GM18499 (cell line): Measurements from ENCODE around the gene CEMIP2.
"Not testable (repeated sequence)": the region's sequence is repeated elsewhere in the genome, so short reads cannot be mapped to it uniquely, and the experiment has no call there.

Experiments used
- ATAC-seq: cut with Tn5 transposase; IDR thresholded peaks from one replicate; pipeline ENCODE4 v1.9.1; 2021; ENCODE audit warnings: moderate number of reproducible peaks; ENCODE audit not compliant: insufficient read depth, unreplicated experiment

CEMIP2 gene

DNA sequence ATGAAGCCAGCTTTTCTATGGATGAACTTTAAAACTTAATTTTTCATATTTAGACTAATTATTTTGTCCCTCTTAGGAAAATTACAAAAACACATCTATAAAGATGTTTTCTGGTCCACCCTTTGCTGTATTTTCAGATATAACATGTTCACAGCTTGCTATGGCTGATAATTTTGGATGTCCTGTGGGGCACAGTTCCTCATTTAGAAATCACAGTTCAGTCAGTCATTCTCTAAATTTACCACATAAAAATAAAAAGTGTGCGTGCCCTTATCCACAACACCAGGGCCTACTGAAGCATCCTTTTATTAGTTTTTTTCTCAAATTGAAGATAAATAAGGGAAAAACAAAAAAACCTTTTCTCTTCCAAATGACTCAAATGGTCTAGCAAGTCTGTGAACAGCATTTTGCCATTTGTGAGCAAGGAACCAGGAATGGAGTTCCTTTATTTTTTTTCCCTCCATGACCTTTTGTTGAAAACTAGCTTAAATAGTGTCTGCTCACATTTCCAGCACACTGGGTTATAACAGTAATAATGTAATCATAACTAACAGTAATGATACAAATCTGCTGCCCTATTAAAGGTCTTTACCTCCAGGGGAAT is 87.1 kb downstream of the CEMIP2 start:
- no peak for ATAC-seq

- no peak for ATAC-seq
These were observed 87.9 kb downstream of the CEMIP2 start for GRCh38 chr9:71680189-71680980.

GRCh38 chr9:71678999-71679398 is 89.3 kb downstream of the CEMIP2 start:
- no peak for ATAC-seq

- ATAC-seq: no peak
These were observed 91.1 kb downstream of the CEMIP2 start for GRCh38 chr9:71677209-71677608.

GRCh38 chr9:71676460-71676859 is 91.9 kb downstream of the CEMIP2 start:
- no peak for ATAC-seq

- no peak for ATAC-seq
These were observed 92.5 kb downstream of the CEMIP2 start for GRCh38 chr9:71675857-71676165.

GRCh38 chr9:71675105-71675856 is 93.0 kb downstream of the CEMIP2 start:
- no peak for ATAC-seq

DNA sequence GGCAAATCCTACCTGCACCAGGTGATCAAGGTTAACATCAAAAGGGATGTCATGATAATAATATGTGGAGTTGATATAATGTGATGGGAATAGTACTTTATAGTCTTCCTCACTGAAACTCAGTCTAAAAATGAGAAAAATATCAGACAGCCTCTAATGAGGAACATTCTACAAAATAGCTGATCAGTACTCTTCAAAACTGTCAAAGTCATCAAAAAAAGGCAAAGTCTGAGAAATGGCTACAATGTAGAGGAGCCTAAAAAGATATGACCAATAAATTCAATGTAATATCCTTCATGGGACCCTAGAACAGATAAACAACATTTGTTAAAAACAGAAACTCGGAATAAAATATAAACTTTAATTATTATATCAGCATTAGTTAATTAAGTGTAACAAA is 95.7 kb downstream of the CEMIP2 start:
- no peak for ATAC-seq

GRCh38 chr9:71671289-71671688 is 97.0 kb downstream of the CEMIP2 start:
- ATAC-seq: no peak

- ATAC-seq: peak; percentile 73
These were observed 98.2 kb downstream of the CEMIP2 start for GRCh38 chr9:71670121-71670520.

DNA sequence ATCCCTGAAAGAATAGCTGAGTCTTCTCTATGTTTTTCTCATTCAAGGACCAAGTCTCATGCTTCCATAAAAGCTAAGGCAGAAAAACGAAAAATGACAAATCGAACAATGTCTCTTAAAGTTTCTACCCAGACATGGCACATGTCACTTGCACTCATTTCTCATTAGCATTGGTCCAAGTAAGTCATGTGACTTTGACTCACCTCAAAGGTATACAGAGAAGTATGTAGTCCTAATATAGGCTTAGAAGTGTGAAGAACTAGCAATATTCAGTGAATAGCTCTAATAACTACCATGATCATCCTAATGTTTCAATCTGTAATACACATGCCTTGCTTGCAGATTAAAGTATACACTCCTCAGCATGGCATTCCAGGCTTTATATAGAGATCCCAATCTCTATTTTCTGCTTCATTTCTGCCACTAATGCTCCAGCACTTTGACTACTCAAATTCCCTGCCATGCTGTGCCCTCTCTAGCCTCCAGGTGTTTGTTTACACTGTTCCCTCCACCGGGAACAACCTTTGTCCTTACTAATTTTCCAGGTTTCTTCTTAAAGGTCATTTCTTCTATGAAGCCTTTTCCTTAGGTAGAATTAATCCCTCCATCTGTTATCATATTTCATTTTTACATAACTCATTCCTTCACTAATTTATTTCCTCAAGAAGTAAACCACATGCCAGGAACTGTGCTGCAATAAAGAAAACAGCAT is 98.9 kb downstream of the CEMIP2 start:
- ATAC-seq: no peak

- ATAC-seq: no peak
These were observed 99.6 kb downstream of the CEMIP2 start for GRCh38 chr9:71668717-71669116.

- no peak for ATAC-seq
These were observed 103.1 kb downstream of the CEMIP2 start for GRCh38 chr9:71665247-71665646.

DNA sequence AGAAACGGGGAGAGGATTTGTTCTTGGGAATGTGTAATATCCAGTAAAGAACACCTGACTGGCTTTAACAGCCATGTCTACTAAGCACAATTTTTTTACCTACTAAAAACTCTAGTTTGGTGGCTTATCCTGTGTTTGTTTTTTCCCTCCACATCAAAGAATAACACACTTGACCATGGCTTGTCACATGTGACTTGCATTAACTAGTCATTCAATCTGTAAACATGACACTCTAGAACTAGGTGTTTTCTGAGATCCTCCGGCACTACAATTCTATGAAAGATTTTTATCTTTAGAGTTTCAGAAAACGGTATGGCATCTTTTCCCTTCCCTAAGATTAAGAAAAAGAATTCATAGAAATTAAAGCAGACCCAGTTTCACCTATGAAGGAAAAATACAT is 103.7 kb downstream of the CEMIP2 start:
- no peak for ATAC-seq

- no peak for ATAC-seq
These were observed 104.3 kb downstream of the CEMIP2 start for GRCh38 chr9:71663931-71664459.

- no peak for ATAC-seq
These were observed 105.1 kb downstream of the CEMIP2 start for GRCh38 chr9:71663216-71663615.

DNA sequence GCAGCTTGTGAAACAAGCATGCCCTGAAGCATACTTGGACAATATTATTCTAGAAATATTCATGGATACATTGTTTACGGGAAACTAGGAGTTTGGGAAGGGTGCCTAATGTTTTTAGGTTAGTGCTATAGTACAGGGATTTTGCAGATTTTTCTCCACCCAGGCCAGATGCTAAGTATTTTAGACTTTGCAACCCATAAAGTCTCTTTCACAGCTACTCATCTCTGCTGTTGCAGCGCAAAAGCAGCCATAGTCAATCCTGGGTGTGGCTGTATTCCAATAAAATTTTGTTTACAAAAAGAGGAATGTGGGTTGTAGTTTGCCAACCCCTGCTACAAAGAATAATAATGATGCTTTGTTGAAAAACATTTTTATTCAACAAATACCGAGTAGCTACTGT is 106.2 kb downstream of the CEMIP2 start:
- no peak for ATAC-seq

DNA sequence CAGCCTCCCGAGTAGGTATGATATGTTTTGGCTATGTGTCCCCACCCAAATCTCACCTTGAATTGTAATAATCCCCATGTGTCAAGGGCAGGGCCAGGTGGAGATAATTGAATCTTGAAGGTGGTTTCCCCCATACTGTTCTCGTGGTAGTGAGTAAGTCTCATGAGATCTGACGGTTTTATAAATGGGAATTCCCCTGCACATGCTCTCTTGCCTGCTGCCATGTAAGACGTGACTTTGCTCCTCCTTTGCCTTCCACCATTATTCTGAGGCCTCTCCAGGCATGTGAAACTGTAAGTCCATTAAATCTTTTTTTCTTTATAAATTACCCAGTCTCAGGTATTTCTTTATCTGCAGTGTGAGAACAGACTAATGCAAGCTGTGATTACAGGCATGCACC is 111.0 kb downstream of the CEMIP2 start:
- not testable (repeated sequence) for ATAC-seq

GRCh38 chr9:71656496-71656895 is 111.8 kb downstream of the CEMIP2 start:
- no peak for ATAC-seq

DNA sequence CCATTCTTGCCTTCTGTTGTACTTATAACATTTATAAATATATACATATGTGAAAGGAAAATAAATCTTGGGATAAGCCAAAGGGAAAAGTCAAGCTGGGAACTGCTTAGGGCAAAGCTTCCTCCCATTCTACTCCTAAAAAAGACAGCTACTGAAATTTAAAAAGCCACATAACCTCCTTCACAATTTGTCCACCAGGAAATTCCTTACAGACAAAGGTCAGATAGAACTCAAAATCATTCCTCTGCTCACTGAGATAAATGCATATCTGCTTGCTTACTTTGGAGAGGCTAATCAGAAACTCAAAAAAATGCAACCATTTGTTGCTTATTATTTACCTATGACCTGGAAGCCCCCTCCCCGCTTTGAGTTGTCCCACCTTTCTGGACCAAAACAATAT is 112.5 kb downstream of the CEMIP2 start:
- ATAC-seq: no peak

DNA sequence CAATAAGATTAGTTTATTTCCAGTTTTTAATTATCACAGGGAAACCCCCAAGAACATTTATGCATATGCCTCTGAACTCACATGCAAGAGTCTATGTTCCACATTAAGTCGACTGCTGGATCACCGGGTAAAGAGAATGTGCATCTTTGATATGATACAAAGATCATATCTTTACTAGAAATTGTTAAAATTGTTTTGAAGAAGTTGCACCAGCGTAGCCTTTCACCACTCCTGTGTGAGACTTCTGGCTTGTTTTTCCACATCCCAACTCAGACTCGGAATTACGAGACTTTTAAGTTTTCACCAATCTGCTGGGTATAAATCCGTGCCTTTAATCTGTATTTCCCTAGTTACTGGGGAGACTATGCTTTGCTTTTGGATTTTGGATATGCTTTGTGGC is 113.2 kb downstream of the CEMIP2 start:
- no peak for ATAC-seq
